GM21737 (cell line): ENCODE results near the gene VSIG4.

Experiments
- ATAC-seq: cut with Tn5 transposase; IDR thresholded peaks from one replicate; pipeline ENCODE4 v1.9.1; 2021; ENCODE audit warnings: mild to moderate bottlenecking, moderate library complexity; ENCODE audit not compliant: unreplicated experiment

VSIG4 gene

GRCh38 chrX:66009231-66009845 lies 30.5 kb downstream of the VSIG4 start:
- ATAC-seq = no peak

- ATAC-seq = no peak
These were observed 31.4 kb downstream of the VSIG4 start for GRCh38 chrX:66008328-66008970.

GRCh38 chrX:66007851-66008250 lies 32.0 kb downstream of the VSIG4 start:
- ATAC-seq = no peak

GRCh38 chrX:66005830-66006449 lies 33.9 kb downstream of the VSIG4 start:
- ATAC-seq = no peak

GRCh38 chrX:66004928-66005829 lies 34.7 kb downstream of the VSIG4 start:
- no peak for ATAC-seq

- no peak for ATAC-seq
These were observed 36.8 kb downstream of the VSIG4 start for GRCh38 chrX:66002824-66003680.

GRCh38 chrX:66001596-66001995 lies 38.3 kb downstream of the VSIG4 start:
- ATAC-seq = no peak

- no peak for ATAC-seq
These were observed 39.1 kb downstream of the VSIG4 start for GRCh38 chrX:66000628-66001272.

- ATAC-seq = no peak
These were observed 39.7 kb downstream of the VSIG4 start for GRCh38 chrX:66000178-66000577.

- ATAC-seq = no peak
These were observed 40.2 kb downstream of the VSIG4 start for GRCh38 chrX:65999563-66000148.

GRCh38 chrX:65999029-65999562 lies 40.8 kb downstream of the VSIG4 start:
- no peak for ATAC-seq

- no peak for ATAC-seq
These were observed 41.7 kb downstream of the VSIG4 start for GRCh38 chrX:65997978-65998717.

- ATAC-seq = no peak
These were observed 45.1 kb downstream of the VSIG4 start for GRCh38 chrX:65994519-65995506.

GRCh38 chrX:65993915-65994460 lies 45.9 kb downstream of the VSIG4 start:
- no peak for ATAC-seq

- no peak for ATAC-seq
These were observed 46.5 kb downstream of the VSIG4 start for GRCh38 chrX:65993332-65993731.

GRCh38 chrX:65990702-65991101 lies 49.2 kb downstream of the VSIG4 start:
- ATAC-seq = no peak

- ATAC-seq = no peak
These were observed 52.1 kb downstream of the VSIG4 start for GRCh38 chrX:65987811-65988210.
